Neural cell (in vitro differentiated cells): ENCODE data around the gene TMPRSS4. TPM values are rescaled to one million over a fixed set of nuclear protein-coding genes. Genes with fewer than 3 reads are reported as not detected.

Experiments
- H2AFZ ChIP-seq: fragments of 200-600, 300-800 bp; sonication (generic), shearing (Covaris generic); 2 replicates; pipeline ENCODE4 v1.6.0; 2014; ENCODE audit warnings: low read depth, mild to moderate bottlenecking, antibody characterized with exemption, low read length, moderate library complexity
- H3F3A ChIP-seq: fragments of 200-600 bp; shearing (Covaris generic); 2 replicates; pipeline ENCODE4 v1.6.1; 2016; ENCODE audit warnings: mild to moderate bottlenecking, moderate library complexity, mixed read lengths, antibody characterized with exemption, low read length; ENCODE audit not compliant: insufficient read depth, poor library complexity, severe bottlenecking
- H3K27ac ChIP-seq: fragments of 200-600, 300-800 bp; sonication (generic), shearing (Covaris generic); 2 replicates; pipeline ENCODE4 v1.5.1; 2014; ENCODE audit warnings: mild to moderate bottlenecking, low read length, moderate library complexity
- H3K27me3 ChIP-seq: fragments of 300-800, 200-600 bp; sonication (generic), shearing (Covaris generic); 2 replicates; pipeline ENCODE4 v1.6.0; 2014; ENCODE audit warnings: mild to moderate bottlenecking, low read depth, low read length, moderate library complexity; ENCODE audit not compliant: insufficient read depth
- H3K36me3 ChIP-seq: fragments of 300-800, 200-600 bp; sonication (generic), shearing (Covaris generic); 2 replicates; pipeline ENCODE4 v1.5.1; 2014; ENCODE audit warnings: mild to moderate bottlenecking, antibody characterized with exemption, low read length, moderate library complexity; ENCODE audit not compliant: insufficient read depth
- H3K4me2 ChIP-seq: fragments of 300-800, 200-600 bp; sonication (generic), shearing (Covaris generic); 2 replicates; pipeline ENCODE4 v1.6.0; 2014; ENCODE audit warnings: mild to moderate bottlenecking, low read length
- H3K4me3 ChIP-seq: fragments of 300-800, 200-600 bp; sonication (generic), shearing (Covaris generic); 2 replicates; pipeline ENCODE4 v1.5.1; 2014; ENCODE audit warnings: mild to moderate bottlenecking, low read length, moderate library complexity
- H3K79me2 ChIP-seq: fragments of 200-600 bp; shearing (Covaris generic); replicated peaks from 2 replicates; pipeline ENCODE4 v1.6.0; 2014; ENCODE audit warnings: mild to moderate bottlenecking, low read length, moderate library complexity; ENCODE audit not compliant: insufficient read depth
- H3K9ac ChIP-seq: fragments of 300-800, 200-600 bp; sonication (generic), shearing (Covaris generic); 2 replicates; pipeline ENCODE4 v1.6.1; 2016; ENCODE audit warnings: mild to moderate bottlenecking, low read length, mixed read lengths
- H3K9me2 ChIP-seq: fragments of 200-600 bp; shearing (Covaris generic); 2 replicates; pipeline ENCODE4 v1.6.1; 2016; ENCODE audit warnings: mild to moderate bottlenecking, low read length, mixed read lengths; ENCODE audit not compliant: insufficient read depth
- H3K9me3 ChIP-seq: fragments of 200-600, 300-800 bp; sonication (generic), shearing (Covaris generic); 2 replicates; pipeline ENCODE4 v1.6.1; 2016; ENCODE audit warnings: mild to moderate bottlenecking, mixed run types, low read length, moderate library complexity, mixed read lengths
- H4K20me1 ChIP-seq: fragments of 200-600 bp; shearing (Covaris generic); 2 replicates; pipeline ENCODE4 v1.6.1; 2016; ENCODE audit warnings: mild to moderate bottlenecking, mixed run types; ENCODE audit not compliant: insufficient read depth
- CTCF ChIP-seq: fragments of 450-650 bp; IDR thresholded peaks from 2 replicates; pipeline ENCODE4 v1.5.1; 2014; ENCODE audit warnings: antibody characterized with exemption, mild to moderate bottlenecking, moderate library complexity; ENCODE audit not compliant: poor library complexity, severe bottlenecking
- EP300 ChIP-seq: fragments of 450-650 bp; conservative IDR thresholded peaks from 2 replicates; pipeline ENCODE4 v1.6.1; 2014; ENCODE audit warnings: antibody characterized with exemption, mild to moderate bottlenecking, moderate library complexity; ENCODE audit not compliant: poor library complexity, severe bottlenecking
- EZH2 ChIP-seq: fragments of 200-600, 300-800 bp; shearing (Covaris generic), sonication (generic); IDR thresholded peaks from 2 replicates; pipeline ENCODE4 v1.6.1; 2014; ENCODE audit warnings: antibody characterized with exemption, low read length, borderline replicate concordance, mild to moderate bottlenecking; ENCODE audit not compliant: insufficient read depth, poor library complexity, severe bottlenecking
- MXI1 ChIP-seq: fragments of 450-650 bp; conservative IDR thresholded peaks from 2 replicates; pipeline ENCODE4 v1.6.1; 2014; ENCODE audit warnings: antibody characterized with exemption, mild to moderate bottlenecking; ENCODE audit not compliant: poor library complexity, severe bottlenecking
- POLR2AphosphoS5 ChIP-seq: IDR thresholded peaks from 2 replicates; pipeline ENCODE4 v1.6.1; 2012
- RAD21 ChIP-seq: fragments of 450-650 bp; conservative IDR thresholded peaks from 2 replicates; pipeline ENCODE4 v1.6.1; 2014; ENCODE audit warnings: antibody characterized with exemption, mild to moderate bottlenecking, moderate library complexity
- REST ChIP-seq: IDR thresholded peaks from 2 replicates; pipeline ENCODE4 v1.6.1; 2012; ENCODE audit warnings: borderline replicate concordance
- SMC3 ChIP-seq: fragments of 450-650 bp; conservative IDR thresholded peaks from 2 replicates; pipeline ENCODE4 v1.6.1; 2014; ENCODE audit warnings: antibody characterized with exemption, mild to moderate bottlenecking, moderate library complexity; ENCODE audit not compliant: poor library complexity
- TAF1 ChIP-seq: IDR thresholded peaks from 2 replicates; pipeline ENCODE4 v1.6.1; 2012; ENCODE audit warnings: low read depth
- polyA plus RNA-seq: library from polyadenylated mRNA; depleted of rRNA; stranded (reverse); fragments of >200 nt; gene quantifications from 2 replicates; pipeline ENCODE4 v1.2.3, GENCODE V29; 2014

TMPRSS4 gene
- polyA plus RNA-seq, 1 donor from 2014 or later: not detected

- no peak overlapping the region for H2AFZ ChIP-seq
- H3K79me2 ChIP-seq: no peaks in the 10 kb centered on the region
- peak overlapping the region; percentile 76 for H3K4me3 ChIP-seq
- TF ChIP-seq RAD21 (no peak), POLR2AphosphoS5 (no peak), EZH2 (no peak), TAF1 (no peak), REST (no peak), SMC3 (no peak), MXI1 (no peak), EP300 (no peak), CTCF (no peak)
- peaks cover 87% of the 10 kb centered on the region for H3K27me3 ChIP-seq
- H3K9me3 ChIP-seq: no peaks in the 10 kb centered on the region
- H3F3A ChIP-seq: no peaks in the 10 kb centered on the region
- peak overlapping the region; percentile 89 for H3K4me2 ChIP-seq
- no peak overlapping the region for H3K9ac ChIP-seq
- no peaks in the 10 kb centered on the region for H4K20me1 ChIP-seq
- H3K27ac ChIP-seq: no peak overlapping the region
- no peaks in the 10 kb centered on the region for H3K9me2 ChIP-seq
- no peaks in the 10 kb centered on the region for H3K36me3 ChIP-seq
Measured at GRCh38 chr11:118153516-118153915, 76.6 kb downstream of the TMPRSS4 start.

GRCh38 chr11:118153976-118154375 is 77.1 kb downstream of the TMPRSS4 start:
- Histone ChIP-seq H3K36me3 (no peaks in the 10 kb centered on the region), H4K20me1 (no peaks in the 10 kb centered on the region), H3K9me3 (no peaks in the 10 kb centered on the region), H2AFZ (no peak overlapping the region), H3K27ac (no peak overlapping the region), H3K27me3 (peaks cover 92% of the 10 kb centered on the region), H3F3A (no peaks in the 10 kb centered on the region), H3K9ac (no peak overlapping the region), H3K9me2 (no peaks in the 10 kb centered on the region), H3K79me2 (no peaks in the 10 kb centered on the region), H3K4me3 (no peak overlapping the region), H3K4me2 (no peak overlapping the region)
- TF ChIP-seq SMC3: no peak
- no peak for TF ChIP-seq EP300
- TF ChIP-seq TAF1: no peak
- no peak for TF ChIP-seq POLR2AphosphoS5
- no peak for TF ChIP-seq REST
- no peak for TF ChIP-seq EZH2
- no peak for TF ChIP-seq RAD21
- no peak for TF ChIP-seq CTCF
- TF ChIP-seq MXI1: no peak
